ENCODE data around the gene ANKS6. TPM values are rescaled to one million over a fixed set of nuclear protein-coding genes. Genes with fewer than 3 reads are reported as not detected.
A peak's percentile ranks its signal among the peaks of the same experiment; 100 is the strongest.

ANKS6 gene
- total RNA-seq, 1 donor: 12.7 TPM

GRCh38 chr9:98750364-98751060 is 45.8 kb downstream of the ANKS6 start:
- no peak for TF ChIP-seq CTCF (IDR thresholded peaks at IDR 0.05; ENCODE audit: insufficient read depth, low read length)
- DNase-seq (ENCODE audit: low read depth): no peak
- H3K4me3 ChIP-seq (ENCODE audit: low read depth, low read length): no peak overlapping the region

DNA sequence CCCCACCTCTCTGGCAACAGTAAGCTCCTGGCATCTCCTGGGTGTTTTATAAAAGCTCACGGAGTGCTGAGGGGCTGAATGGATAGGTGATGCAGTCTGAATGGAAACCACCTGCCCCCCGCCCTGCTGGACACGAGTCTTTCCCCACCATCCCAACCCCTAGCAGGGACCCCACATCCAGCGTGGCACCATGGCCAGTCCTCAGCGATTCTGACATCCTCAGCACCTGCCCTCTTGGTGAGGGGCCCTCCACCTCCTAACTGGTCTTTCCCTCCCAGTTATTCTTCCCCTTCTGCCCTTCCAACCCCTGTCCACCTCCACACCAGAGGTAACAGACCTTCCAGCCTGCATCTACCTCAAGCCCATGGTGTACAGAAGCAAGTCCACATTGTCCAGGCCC is 48.9 kb downstream of the ANKS6 start:
- no peak for TF ChIP-seq CTCF (IDR thresholded peaks at IDR 0.05; ENCODE audit: insufficient read depth, low read length)
- H3K4me3 ChIP-seq (ENCODE audit: low read depth, low read length): no peak overlapping the region
- no peak for DNase-seq (ENCODE audit: low read depth)

DNA sequence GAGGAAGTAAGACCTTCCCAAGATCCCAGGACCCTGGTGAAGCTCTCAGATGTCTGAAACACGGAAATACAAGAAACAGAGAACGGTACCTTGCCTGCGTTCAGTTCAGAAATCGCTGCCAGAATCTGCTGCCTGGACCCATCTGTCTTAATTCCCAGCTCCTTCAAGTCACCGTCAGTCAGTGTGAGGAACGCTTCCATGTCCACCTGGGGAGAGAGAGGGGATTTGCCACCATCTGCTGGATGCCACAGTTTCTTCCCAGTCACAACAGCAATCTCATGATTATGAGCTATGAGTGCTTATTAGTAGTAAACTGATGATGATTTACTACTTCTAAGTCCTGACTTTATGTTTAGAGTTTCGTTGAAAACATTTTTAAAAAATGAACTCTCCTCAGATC is 50.9 kb downstream of the ANKS6 start:
- no peak overlapping the region for H3K4me3 ChIP-seq (ENCODE audit: low read depth, low read length)
- DNase-seq (ENCODE audit: low read depth): no peak
- TF ChIP-seq CTCF (IDR thresholded peaks at IDR 0.05; ENCODE audit: insufficient read depth, low read length): no peak

GRCh38 chr9:98743818-98744611 is 52.3 kb downstream of the ANKS6 start:
- no peak for TF ChIP-seq CTCF (IDR thresholded peaks at IDR 0.05; ENCODE audit: insufficient read depth, low read length)
- no peak for DNase-seq (ENCODE audit: low read depth)
- no peak overlapping the region for H3K4me3 ChIP-seq (ENCODE audit: low read depth, low read length)

DNA sequence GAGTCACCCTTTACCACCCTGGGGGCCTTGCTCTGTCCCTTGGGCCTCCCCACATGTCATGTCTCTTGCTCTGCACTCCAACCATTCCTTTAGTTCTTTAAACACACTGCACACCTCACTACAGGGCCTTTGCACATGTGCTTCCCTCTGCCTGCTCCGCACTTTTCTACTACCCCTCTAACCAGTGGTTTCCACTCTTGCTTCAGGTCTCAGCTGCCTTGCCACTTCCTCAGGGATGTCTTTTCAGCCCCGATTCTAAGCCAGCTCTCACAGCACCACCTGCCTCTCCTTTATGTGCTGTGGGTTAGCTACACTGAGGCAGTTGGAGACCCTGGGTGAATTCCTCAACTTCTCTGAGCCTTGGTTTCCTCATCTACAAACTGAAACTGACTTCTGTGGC is 53.0 kb downstream of the ANKS6 start:
- no peak for DNase-seq (ENCODE audit: low read depth)
- H3K4me3 ChIP-seq (ENCODE audit: low read depth, low read length): no peak overlapping the region
- TF ChIP-seq CTCF (IDR thresholded peaks at IDR 0.05; ENCODE audit: insufficient read depth, low read length): no peak

DNA sequence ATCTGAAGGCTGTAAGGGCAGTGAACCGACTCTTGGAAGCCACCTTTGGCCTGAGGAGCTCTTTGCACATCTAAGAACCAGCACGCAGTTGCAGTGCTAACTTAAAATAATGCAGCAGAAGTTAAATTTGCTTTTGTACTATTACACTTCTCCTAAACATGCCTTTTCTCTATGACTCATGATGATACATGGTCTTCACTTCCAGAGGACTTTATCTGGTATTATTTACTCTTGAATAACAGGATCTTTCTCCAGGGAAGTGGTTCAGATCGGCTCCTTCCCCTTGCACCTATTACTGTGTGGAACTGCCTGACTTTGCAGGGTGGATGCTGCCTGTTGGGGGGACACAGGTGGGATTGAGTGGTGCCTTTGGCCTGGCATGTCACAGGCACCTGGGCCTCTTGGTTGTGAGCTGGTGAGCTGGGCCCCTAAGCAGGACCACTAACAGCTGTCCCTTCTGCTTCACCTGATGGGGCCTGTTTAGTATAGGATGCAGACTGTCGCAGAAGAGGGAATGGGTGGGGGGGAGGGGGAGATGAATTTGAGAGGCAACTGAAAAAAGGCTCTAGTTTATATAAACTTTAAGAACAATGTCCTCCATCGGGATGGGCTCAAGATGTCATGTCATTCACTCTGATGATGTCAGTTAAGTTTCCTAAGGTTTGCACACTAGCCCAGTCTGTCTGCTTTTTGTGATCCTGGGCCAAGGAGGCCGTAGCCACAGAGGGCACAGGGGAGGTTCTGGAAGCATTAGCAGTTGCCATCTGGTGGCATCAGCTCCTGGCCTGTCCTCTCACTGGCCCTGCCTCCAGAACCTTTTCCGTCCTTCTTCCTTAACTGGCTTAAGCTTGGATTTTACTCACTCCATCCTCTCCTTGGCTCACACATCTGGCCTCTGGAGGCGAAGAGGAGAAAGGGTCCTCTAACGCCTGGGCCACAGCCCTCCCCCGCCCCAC is 53.8 kb downstream of the ANKS6 start:
- peak; percentile 48 for DNase-seq (ENCODE audit: low read depth)
- no peak for TF ChIP-seq CTCF (IDR thresholded peaks at IDR 0.05; ENCODE audit: insufficient read depth, low read length)
- H3K4me3 ChIP-seq (ENCODE audit: low read depth, low read length): no peak overlapping the region
